Stimulated activated CD4-positive, alpha-beta T cell treated with anti-CD3 and anti-CD28 coated beads, Interleukin-4, amount 100 ng/mL, for 1 hour (primary cell): ENCODE measurements around the gene SMC3.
A peak's percentile ranks its signal among the peaks of the same experiment; 100 is the strongest.
"Not testable (repeated sequence)": the region's sequence is repeated elsewhere in the genome, so short reads cannot be mapped to it uniquely, and the experiment has no call there.

Source experiments
- DNase-seq: peaks from one replicate; pipeline ENCODE4 v3.0.0-alpha.2; 2020

Gene SMC3

GRCh38 chr10:110567201-110568054 lies at the start of gene SMC3:
SMC3 (plus strand) TSS chr10:110567695; CDS start chr10:110567817, 122 bp downstream.
- peak; percentile 91 for DNase-seq

GRCh38 chr10:110522365-110522988 lies 45.0 kb upstream of the SMC3 start:
- DNase-seq: no peak

- no peak for DNase-seq
Observed at GRCh38 chr10:110523736-110524135, 43.8 kb upstream of the SMC3 start.

- no peak for DNase-seq
Observed at GRCh38 chr10:110524179-110524858, 43.2 kb upstream of the SMC3 start.

- DNase-seq: no peak
Observed at GRCh38 chr10:110524859-110525232, 42.6 kb upstream of the SMC3 start.

- DNase-seq: no peak
Observed at GRCh38 chr10:110525349-110526260, 41.9 kb upstream of the SMC3 start.

- DNase-seq: no peak
Observed at GRCh38 chr10:110527731-110528171, 39.7 kb upstream of the SMC3 start.

GRCh38 chr10:110528224-110528996 lies 39.1 kb upstream of the SMC3 start:
- DNase-seq: no peak

- not testable (repeated sequence) for DNase-seq
Observed at GRCh38 chr10:110528997-110529524, 38.4 kb upstream of the SMC3 start.

GRCh38 chr10:110529596-110530011 lies 37.9 kb upstream of the SMC3 start:
- DNase-seq: peak; percentile 29

- DNase-seq: no peak
Observed at GRCh38 chr10:110530131-110530831, 37.2 kb upstream of the SMC3 start.

- DNase-seq: no peak
Observed at GRCh38 chr10:110531687-110532086, 35.8 kb upstream of the SMC3 start.

GRCh38 chr10:110532628-110533027 lies 34.9 kb upstream of the SMC3 start:
- not testable (repeated sequence) for DNase-seq

GRCh38 chr10:110533149-110533548 lies 34.3 kb upstream of the SMC3 start:
- no peak for DNase-seq

GRCh38 chr10:110534571-110534970 lies 32.9 kb upstream of the SMC3 start:
- no peak for DNase-seq

- DNase-seq: peak; percentile 66
Observed at GRCh38 chr10:110535958-110536891, 31.3 kb upstream of the SMC3 start.

- no peak for DNase-seq
Observed at GRCh38 chr10:110539091-110539490, 28.4 kb upstream of the SMC3 start.

- no peak for DNase-seq
Observed at GRCh38 chr10:110540031-110540430, 27.5 kb upstream of the SMC3 start.

GRCh38 chr10:110544958-110545537 lies 22.4 kb upstream of the SMC3 start:
- no peak for DNase-seq
